ENCODE results near the gene RD3L.

RD3L gene

GRCh38 chr14:103932791-103933490 is 9.4 kb downstream of the RD3L start:
- no peak overlapping the region for H3K4me3 Mint-ChIP-seq
- TF ChIP-seq, protein P1, sequence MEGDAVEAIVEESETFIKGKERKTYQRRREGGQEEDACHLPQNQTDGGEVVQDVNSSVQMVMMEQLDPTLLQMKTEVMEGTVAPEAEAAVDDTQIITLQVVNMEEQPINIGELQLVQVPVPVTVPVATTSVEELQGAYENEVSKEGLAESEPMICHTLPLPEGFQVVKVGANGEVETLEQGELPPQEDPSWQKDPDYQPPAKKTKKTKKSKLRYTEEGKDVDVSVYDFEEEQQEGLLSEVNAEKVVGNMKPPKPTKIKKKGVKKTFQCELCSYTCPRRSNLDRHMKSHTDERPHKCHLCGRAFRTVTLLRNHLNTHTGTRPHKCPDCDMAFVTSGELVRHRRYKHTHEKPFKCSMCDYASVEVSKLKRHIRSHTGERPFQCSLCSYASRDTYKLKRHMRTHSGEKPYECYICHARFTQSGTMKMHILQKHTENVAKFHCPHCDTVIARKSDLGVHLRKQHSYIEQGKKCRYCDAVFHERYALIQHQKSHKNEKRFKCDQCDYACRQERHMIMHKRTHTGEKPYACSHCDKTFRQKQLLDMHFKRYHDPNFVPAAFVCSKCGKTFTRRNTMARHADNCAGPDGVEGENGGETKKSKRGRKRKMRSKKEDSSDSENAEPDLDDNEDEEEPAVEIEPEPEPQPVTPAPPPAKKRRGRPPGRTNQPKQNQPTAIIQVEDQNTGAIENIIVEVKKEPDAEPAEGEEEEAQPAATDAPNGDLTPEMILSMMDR (IDR thresholded peaks at IDR 0.05) = no peak
- no peak for DNase-seq
- H3K27me3 Mint-ChIP-seq (ENCODE audit: low read depth, poor library complexity) = peaks cover 25% of the 10 kb centered on the region
- H3K27ac Mint-ChIP-seq = no peak overlapping the region
- H3K4me1 Mint-ChIP-seq = peaks cover 7% of the 10 kb centered on the region
- H3K9me3 Mint-ChIP-seq = peaks cover 5% of the 10 kb centered on the region
- H3K36me3 Mint-ChIP-seq (ENCODE audit: low read depth) = no peaks in the 10 kb centered on the region

GRCh38 chr14:103931422-103931821 is 10.9 kb downstream of the RD3L start:
- Mint-ChIP-seq H3K27me3 (ENCODE audit: low read depth, poor library complexity) (peaks cover 13% of the 10 kb centered on the region), H3K4me3 (no peak overlapping the region), H3K9me3 (peaks cover 8% of the 10 kb centered on the region), H3K4me1 (peaks cover 7% of the 10 kb centered on the region), H3K27ac (no peak overlapping the region), H3K36me3 (ENCODE audit: low read depth) (no peaks in the 10 kb centered on the region)
- TF ChIP-seq, protein P1 (IDR thresholded peaks at IDR 0.05) = no peak
- DNase-seq = no peak

GRCh38 chr14:103930051-103930604 is 12.2 kb downstream of the RD3L start:
- peak overlapping the region; percentile 47 for H3K27ac Mint-ChIP-seq

DNA sequence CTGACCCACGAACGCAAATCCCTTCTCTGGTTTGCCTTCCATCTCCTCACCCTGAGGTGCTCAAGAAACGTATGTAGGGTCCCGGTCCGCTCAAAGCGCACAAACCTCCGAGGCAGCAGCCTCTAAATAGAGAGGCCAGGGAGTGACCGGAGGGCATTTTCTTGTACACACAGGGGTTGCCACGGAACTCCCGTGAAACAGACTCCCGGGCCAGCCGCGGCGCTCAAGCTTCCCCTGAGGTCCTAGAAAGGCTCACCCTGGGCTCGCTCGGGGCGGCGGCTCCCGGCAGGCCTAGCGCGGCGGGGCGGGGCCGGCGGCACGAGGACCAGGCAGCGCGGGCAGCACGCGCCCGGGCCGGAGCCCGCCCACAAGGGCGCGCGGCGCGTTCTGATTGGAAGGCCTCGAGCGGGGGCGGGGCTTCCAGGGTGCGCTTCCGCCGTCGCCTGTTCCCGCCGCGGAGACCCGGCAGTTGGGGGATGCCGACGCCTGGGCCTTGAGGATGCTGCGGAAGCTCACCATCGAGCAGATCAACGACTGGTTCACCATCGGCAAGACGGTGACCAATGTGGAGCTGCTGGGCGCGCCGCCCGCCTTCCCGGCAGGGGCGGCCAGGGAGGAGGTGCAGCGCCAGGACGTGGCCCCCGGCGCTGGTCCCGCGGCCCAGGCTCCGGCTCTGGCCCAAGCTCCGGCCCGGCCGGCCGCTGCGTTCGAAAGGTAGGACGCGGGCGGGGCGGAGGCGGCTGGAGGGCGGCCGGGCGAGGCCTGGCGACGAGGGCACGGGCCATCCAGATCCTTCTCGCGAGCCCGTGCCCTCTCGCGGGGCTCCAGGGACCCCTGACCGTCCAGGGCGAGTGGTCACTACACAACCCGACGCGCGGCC is 14.1 kb downstream of the RD3L start, which contains the start of gene TDRD9:
TDRD9 (plus strand) TSS at position 446 of the 880 bp plus-strand sequence; CDS start at position 500, 54 bp downstream.
- H3K27ac Mint-ChIP-seq = no peak within 1 kb of the TSS
- H3K4me1 Mint-ChIP-seq = peaks cover 17% of the 10 kb centered on the region
- no peak for DNase-seq
- no peak within 1 kb of the TSS for H3K4me3 Mint-ChIP-seq
- peaks cover 8% of the 10 kb centered on the region for H3K9me3 Mint-ChIP-seq
- H3K36me3 Mint-ChIP-seq (ENCODE audit: low read depth) = no peaks in the 10 kb centered on the region
- H3K27me3 Mint-ChIP-seq (ENCODE audit: low read depth, poor library complexity) = peaks cover 9% of the 10 kb centered on the region
- TF ChIP-seq, protein P1 (IDR thresholded peaks at IDR 0.05) = no peak

More at GRCh38 chr14:103930051-103930604, 12.2 kb downstream of the RD3L start:
- Mint-ChIP-seq H3K4me3 (no peak overlapping the region), H3K4me1 (peaks cover 7% of the 10 kb centered on the region), H3K36me3 (ENCODE audit: low read depth) (no peaks in the 10 kb centered on the region), H3K9me3 (peaks cover 8% of the 10 kb centered on the region), H3K27me3 (ENCODE audit: low read depth, poor library complexity) (peaks cover 13% of the 10 kb centered on the region)
- DNase-seq = no peak
- TF ChIP-seq, protein P1 (IDR thresholded peaks at IDR 0.05) = no peak

DNA sequence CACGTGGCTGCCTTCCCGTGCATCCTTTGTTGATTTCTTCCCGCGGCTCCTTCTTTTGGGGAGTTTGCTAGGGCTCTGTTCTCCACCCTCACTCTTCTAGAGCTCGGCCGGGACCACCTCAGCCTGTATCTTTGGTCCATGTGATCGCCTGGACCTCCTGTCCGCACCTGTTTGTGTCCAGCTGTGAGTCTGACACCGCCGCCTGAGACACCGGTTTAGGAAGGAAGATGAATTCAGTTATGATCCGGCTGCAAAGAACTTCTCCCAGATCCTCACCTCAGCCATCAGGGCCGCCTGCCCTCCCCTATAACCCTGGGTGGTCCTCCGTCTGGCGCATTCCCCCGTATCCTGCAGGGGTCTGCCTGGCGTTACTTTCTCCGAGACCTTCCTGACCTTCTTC is 14.8 kb downstream of the RD3L start:
- Mint-ChIP-seq H3K9me3 (peaks cover 8% of the 10 kb centered on the region), H3K4me3 (no peak overlapping the region), H3K27ac (no peak overlapping the region), H3K4me1 (peaks cover 23% of the 10 kb centered on the region), H3K36me3 (ENCODE audit: low read depth) (no peaks in the 10 kb centered on the region), H3K27me3 (ENCODE audit: low read depth, poor library complexity) (peaks cover 5% of the 10 kb centered on the region)
- DNase-seq = no peak
- TF ChIP-seq, protein P1 (IDR thresholded peaks at IDR 0.05) = no peak
